Neural cell (in vitro differentiated cells): Measurements from ENCODE around the gene PNPLA7. TPM values are rescaled to one million over a fixed set of nuclear protein-coding genes. Genes with fewer than 3 reads are reported as not detected.

Experiments
- H2AFZ ChIP-seq: fragments of 200-600, 300-800 bp; sonication (generic), shearing (Covaris generic); 2 replicates; pipeline ENCODE4 v1.6.0; 2014; ENCODE audit warnings: low read depth, mild to moderate bottlenecking, antibody characterized with exemption, low read length, moderate library complexity
- H3F3A ChIP-seq: fragments of 200-600 bp; shearing (Covaris generic); 2 replicates; pipeline ENCODE4 v1.6.1; 2016; ENCODE audit warnings: mild to moderate bottlenecking, moderate library complexity, mixed read lengths, antibody characterized with exemption, low read length; ENCODE audit not compliant: insufficient read depth, poor library complexity, severe bottlenecking
- H3K27ac ChIP-seq: fragments of 200-600, 300-800 bp; sonication (generic), shearing (Covaris generic); 2 replicates; pipeline ENCODE4 v1.5.1; 2014; ENCODE audit warnings: mild to moderate bottlenecking, low read length, moderate library complexity
- H3K27me3 ChIP-seq: fragments of 300-800, 200-600 bp; sonication (generic), shearing (Covaris generic); 2 replicates; pipeline ENCODE4 v1.6.0; 2014; ENCODE audit warnings: mild to moderate bottlenecking, low read depth, low read length, moderate library complexity; ENCODE audit not compliant: insufficient read depth
- H3K36me3 ChIP-seq: fragments of 300-800, 200-600 bp; sonication (generic), shearing (Covaris generic); 2 replicates; pipeline ENCODE4 v1.5.1; 2014; ENCODE audit warnings: mild to moderate bottlenecking, antibody characterized with exemption, low read length, moderate library complexity; ENCODE audit not compliant: insufficient read depth
- H3K4me2 ChIP-seq: fragments of 300-800, 200-600 bp; sonication (generic), shearing (Covaris generic); 2 replicates; pipeline ENCODE4 v1.6.0; 2014; ENCODE audit warnings: mild to moderate bottlenecking, low read length
- H3K4me3 ChIP-seq: fragments of 300-800, 200-600 bp; sonication (generic), shearing (Covaris generic); 2 replicates; pipeline ENCODE4 v1.5.1; 2014; ENCODE audit warnings: mild to moderate bottlenecking, low read length, moderate library complexity
- H3K79me2 ChIP-seq: fragments of 200-600 bp; shearing (Covaris generic); replicated peaks from 2 replicates; pipeline ENCODE4 v1.6.0; 2014; ENCODE audit warnings: mild to moderate bottlenecking, low read length, moderate library complexity; ENCODE audit not compliant: insufficient read depth
- H3K9ac ChIP-seq: fragments of 300-800, 200-600 bp; sonication (generic), shearing (Covaris generic); 2 replicates; pipeline ENCODE4 v1.6.1; 2016; ENCODE audit warnings: mild to moderate bottlenecking, low read length, mixed read lengths
- H3K9me2 ChIP-seq: fragments of 200-600 bp; shearing (Covaris generic); 2 replicates; pipeline ENCODE4 v1.6.1; 2016; ENCODE audit warnings: mild to moderate bottlenecking, low read length, mixed read lengths; ENCODE audit not compliant: insufficient read depth
- H3K9me3 ChIP-seq: fragments of 200-600, 300-800 bp; sonication (generic), shearing (Covaris generic); 2 replicates; pipeline ENCODE4 v1.6.1; 2016; ENCODE audit warnings: mild to moderate bottlenecking, mixed run types, low read length, moderate library complexity, mixed read lengths
- H4K20me1 ChIP-seq: fragments of 200-600 bp; shearing (Covaris generic); 2 replicates; pipeline ENCODE4 v1.6.1; 2016; ENCODE audit warnings: mild to moderate bottlenecking, mixed run types; ENCODE audit not compliant: insufficient read depth
- CTCF ChIP-seq: fragments of 450-650 bp; IDR thresholded peaks from 2 replicates; pipeline ENCODE4 v1.5.1; 2014; ENCODE audit warnings: antibody characterized with exemption, mild to moderate bottlenecking, moderate library complexity; ENCODE audit not compliant: poor library complexity, severe bottlenecking
- EP300 ChIP-seq: fragments of 450-650 bp; conservative IDR thresholded peaks from 2 replicates; pipeline ENCODE4 v1.6.1; 2014; ENCODE audit warnings: antibody characterized with exemption, mild to moderate bottlenecking, moderate library complexity; ENCODE audit not compliant: poor library complexity, severe bottlenecking
- EZH2 ChIP-seq: fragments of 200-600, 300-800 bp; shearing (Covaris generic), sonication (generic); IDR thresholded peaks from 2 replicates; pipeline ENCODE4 v1.6.1; 2014; ENCODE audit warnings: antibody characterized with exemption, low read length, borderline replicate concordance, mild to moderate bottlenecking; ENCODE audit not compliant: insufficient read depth, poor library complexity, severe bottlenecking
- MXI1 ChIP-seq: fragments of 450-650 bp; conservative IDR thresholded peaks from 2 replicates; pipeline ENCODE4 v1.6.1; 2014; ENCODE audit warnings: antibody characterized with exemption, mild to moderate bottlenecking; ENCODE audit not compliant: poor library complexity, severe bottlenecking
- POLR2AphosphoS5 ChIP-seq: IDR thresholded peaks from 2 replicates; pipeline ENCODE4 v1.6.1; 2012
- RAD21 ChIP-seq: fragments of 450-650 bp; conservative IDR thresholded peaks from 2 replicates; pipeline ENCODE4 v1.6.1; 2014; ENCODE audit warnings: antibody characterized with exemption, mild to moderate bottlenecking, moderate library complexity
- REST ChIP-seq: IDR thresholded peaks from 2 replicates; pipeline ENCODE4 v1.6.1; 2012; ENCODE audit warnings: borderline replicate concordance
- SMC3 ChIP-seq: fragments of 450-650 bp; conservative IDR thresholded peaks from 2 replicates; pipeline ENCODE4 v1.6.1; 2014; ENCODE audit warnings: antibody characterized with exemption, mild to moderate bottlenecking, moderate library complexity; ENCODE audit not compliant: poor library complexity
- TAF1 ChIP-seq: IDR thresholded peaks from 2 replicates; pipeline ENCODE4 v1.6.1; 2012; ENCODE audit warnings: low read depth
- polyA plus RNA-seq: library from polyadenylated mRNA; depleted of rRNA; stranded (reverse); fragments of >200 nt; gene quantifications from 2 replicates; pipeline ENCODE4 v1.2.3, GENCODE V29; 2014

The PNPLA7 gene
- polyA plus RNA-seq, 1 donor from 2014 or later: 0.72 TPM

- Histone ChIP-seq H3K4me3 (no peak overlapping the region), H3K79me2 (no peaks in the 10 kb centered on the region), H3K27ac (no peak overlapping the region)
Measured at GRCh38 chr9:137449081-137449844, 100.9 kb downstream of the PNPLA7 start.

DNA sequence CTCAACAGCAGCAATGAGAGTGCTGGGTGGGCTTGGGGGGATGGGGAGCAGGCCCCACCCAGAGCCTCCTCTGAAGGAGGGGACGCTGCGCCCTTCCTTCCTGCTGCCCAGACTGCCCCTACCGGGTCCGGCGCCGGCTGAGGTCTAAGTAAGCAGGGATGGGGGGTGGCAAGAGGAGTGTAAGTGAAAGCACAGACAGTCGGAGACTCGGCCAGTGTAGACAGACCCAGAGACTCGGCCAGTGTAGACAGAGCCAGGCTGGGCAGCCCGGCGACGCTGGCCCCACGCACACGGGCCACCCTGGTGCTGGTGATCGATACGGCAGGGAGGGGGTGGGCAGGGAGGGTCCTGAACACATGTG lies 101.6 kb downstream of the PNPLA7 start:
- no peaks in the 10 kb centered on the region for H4K20me1 ChIP-seq
- no peak overlapping the region for H3K9ac ChIP-seq
- no peaks in the 10 kb centered on the region for H3K9me2 ChIP-seq
- no peaks in the 10 kb centered on the region for H3K27me3 ChIP-seq
- no peaks in the 10 kb centered on the region for H3K36me3 ChIP-seq
- no peaks in the 10 kb centered on the region for H3F3A ChIP-seq
- H3K79me2 ChIP-seq: no peaks in the 10 kb centered on the region
- H3K4me3 ChIP-seq: no peak overlapping the region
- no peak overlapping the region for H3K4me2 ChIP-seq
- H3K9me3 ChIP-seq: no peaks in the 10 kb centered on the region
- no peak overlapping the region for H2AFZ ChIP-seq
- H3K27ac ChIP-seq: no peak overlapping the region
- TF ChIP-seq MXI1 (no peak), EP300 (no peak), CTCF (no peak), POLR2AphosphoS5 (no peak), TAF1 (no peak), EZH2 (no peak), SMC3 (no peak)

More at GRCh38 chr9:137449081-137449844, 100.9 kb downstream of the PNPLA7 start:
- Histone ChIP-seq H3K9ac (no peak overlapping the region), H2AFZ (no peak overlapping the region), H3K36me3 (no peaks in the 10 kb centered on the region), H3K9me2 (no peaks in the 10 kb centered on the region), H3F3A (no peaks in the 10 kb centered on the region), H3K9me3 (no peaks in the 10 kb centered on the region), H3K27me3 (no peaks in the 10 kb centered on the region), H4K20me1 (no peaks in the 10 kb centered on the region), H3K4me2 (no peak overlapping the region)
- TF ChIP-seq REST (no peak), POLR2AphosphoS5 (no peak), MXI1 (no peak), EP300 (no peak), CTCF (no peak), SMC3 (no peak), RAD21 (no peak), EZH2 (no peak), TAF1 (no peak)
